D341Med (cell line): Measurements from ENCODE around the gene EP400.

ENCODE experiments used
- DNase-seq: peaks from one replicate; pipeline ENCODE4 v3.0.0; 2012; ENCODE audit warnings: low spot score

EP400 gene

DNA sequence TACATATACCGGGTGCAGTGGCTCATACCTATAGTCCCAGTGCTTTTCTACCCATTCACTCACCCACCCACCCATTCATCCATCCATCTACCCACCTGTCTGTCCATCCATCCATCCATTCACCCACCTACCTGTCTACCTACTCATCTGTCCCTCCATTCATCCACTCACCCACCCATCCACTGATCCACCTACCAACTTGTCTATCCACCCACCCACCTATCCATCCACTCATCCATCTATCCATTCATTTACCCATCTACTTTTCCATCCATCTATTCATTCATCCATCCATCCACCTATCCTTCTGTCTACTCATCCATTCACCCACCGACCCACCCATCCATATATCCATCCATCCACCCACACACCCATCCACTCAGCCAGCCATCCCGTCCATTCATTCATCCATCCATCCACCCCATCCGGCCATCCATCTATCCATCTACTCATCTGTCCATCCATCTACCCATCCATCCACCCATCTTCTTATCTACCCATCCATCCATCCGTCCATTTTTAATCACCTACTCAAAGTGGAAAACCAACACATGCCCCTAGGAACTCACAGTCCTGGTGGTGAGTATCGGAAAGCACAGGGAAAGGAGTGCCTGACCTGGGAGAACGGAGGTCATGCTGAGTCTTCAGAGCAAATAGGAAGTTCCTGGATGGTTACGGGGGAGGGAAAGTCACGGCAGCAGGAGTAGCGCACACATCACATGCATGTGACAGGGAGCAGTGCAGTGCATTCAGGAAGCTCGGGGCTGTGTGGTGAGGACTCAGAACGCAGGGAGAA is 174.4 kb downstream of the EP400 start:
- peak; percentile 14 for DNase-seq

DNA sequence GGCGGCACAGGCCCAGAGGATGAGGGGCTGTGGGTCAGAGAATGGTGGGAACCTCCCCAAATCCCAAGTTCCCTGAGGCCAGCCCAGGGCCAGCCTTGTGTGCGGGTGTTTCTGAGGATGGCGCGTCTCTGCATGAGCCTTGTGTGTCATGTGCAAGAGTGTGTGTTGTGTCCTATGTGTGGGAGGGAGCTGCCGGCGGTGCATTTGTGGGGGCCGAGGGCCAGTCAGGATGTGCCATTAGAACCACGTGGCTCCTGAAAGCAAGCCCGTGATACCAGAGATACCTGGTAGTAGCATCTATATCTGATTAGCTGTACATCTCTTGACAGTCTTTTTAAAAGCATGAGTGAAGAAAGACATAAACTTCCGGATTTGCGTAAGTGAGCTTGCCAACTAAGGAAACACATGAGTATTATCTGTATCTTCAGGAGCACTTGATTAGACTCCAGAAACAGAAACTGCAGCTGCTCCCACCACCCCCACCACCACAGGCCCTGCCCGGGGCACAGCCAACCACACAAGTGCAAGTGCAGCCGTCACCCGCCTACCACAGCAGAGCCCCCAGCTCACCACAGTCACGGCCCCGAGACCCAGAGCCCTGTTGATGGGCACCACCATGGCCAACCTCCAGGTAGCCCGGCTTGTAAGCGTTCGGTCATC is 175.2 kb downstream of the EP400 start:
- no peak for DNase-seq

DNA sequence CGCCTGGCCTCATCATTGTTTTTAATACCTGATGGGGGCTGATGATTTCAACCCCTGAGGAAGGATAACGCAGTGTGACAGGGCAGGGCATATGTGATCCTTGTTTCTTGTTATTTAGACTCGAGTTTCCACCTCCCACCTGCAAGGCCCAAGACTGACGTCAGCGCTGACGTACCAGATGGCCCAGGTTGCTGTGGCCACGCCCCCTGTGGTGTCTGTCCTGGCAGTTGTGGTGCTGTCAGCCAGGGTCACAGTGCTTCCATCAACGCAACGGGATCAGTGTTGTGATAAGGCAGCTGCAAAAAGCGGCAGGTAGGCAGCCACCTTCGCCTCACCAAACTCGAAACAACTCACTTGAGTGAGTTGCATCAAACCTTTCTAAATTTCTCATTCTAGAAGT is 176.0 kb downstream of the EP400 start:
- DNase-seq, result no peak

DNA sequence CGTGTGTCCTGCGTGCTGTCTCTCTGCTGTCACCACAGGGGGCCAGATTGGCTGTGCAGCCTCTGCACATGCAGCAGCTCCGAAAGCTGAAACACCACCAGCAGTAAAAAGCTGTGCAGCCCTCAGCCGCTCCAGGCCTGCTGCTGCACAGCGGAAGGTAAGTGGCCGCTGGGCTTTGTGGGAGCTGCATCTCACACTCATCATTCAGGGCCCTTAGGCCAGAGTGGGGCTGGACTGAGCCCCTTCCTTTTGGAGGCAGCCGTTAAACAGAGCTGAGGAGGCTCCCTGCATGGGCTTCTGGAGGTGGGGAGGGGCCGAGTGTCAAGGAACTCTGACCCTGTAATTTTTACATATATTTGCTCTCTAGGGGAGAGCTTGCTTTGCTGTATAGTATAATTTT is 177.3 kb downstream of the EP400 start:
- no peak for DNase-seq

DNA sequence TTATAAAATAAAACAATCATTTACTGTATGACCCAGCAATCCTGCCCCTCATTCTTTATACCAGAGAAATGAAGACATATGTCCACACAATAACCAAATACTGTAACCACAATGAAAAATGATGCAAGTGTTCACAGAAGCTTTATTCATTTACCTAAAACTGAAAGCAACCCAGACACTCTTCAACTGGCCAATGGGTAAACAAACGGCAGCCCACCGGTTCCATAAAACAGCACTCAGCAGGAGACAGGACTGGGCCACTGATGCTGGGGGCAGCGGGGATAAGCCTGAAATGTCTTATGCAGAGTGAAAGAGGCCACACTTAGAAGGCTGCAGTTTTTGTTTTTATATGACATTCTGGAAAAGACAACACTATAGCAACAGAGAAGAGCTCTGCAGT is 179.3 kb downstream of the EP400 start:
- no peak for DNase-seq

DNA sequence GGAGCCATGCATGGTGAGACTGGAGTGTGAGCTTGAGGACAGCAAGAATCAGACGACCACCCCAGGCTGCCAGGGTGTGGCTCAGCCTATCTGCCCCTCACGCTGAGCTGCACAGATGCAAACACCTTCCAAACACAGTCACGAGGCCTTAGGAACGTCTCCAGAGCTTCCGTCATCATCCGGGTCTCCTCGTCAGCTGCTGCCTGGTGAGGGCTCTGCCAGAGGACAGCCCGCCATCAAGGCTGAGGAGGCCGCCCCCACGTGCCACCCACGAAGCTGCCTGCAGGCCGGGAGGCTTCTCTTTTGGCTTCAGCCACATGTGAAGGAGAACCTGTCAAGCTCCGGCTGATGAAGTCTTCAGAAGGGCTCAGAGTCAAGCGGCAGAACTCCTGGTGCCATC is 180.9 kb downstream of the EP400 start:
- DNase-seq, result no peak
